ENCODE measurements around the gene GDPD3. TPM values are rescaled to one million over a fixed set of nuclear protein-coding genes. Genes with fewer than 3 reads are reported as not detected.
A peak's percentile ranks its signal among the peaks of the same experiment; 100 is the strongest.

GDPD3 gene
- total and polyA plus RNA-seq, 2 of the 13 experiments (the other 11 are each of a cell fraction or from before 2014, with no cell fraction given): 18.7 to 20.6 TPM

DNA sequence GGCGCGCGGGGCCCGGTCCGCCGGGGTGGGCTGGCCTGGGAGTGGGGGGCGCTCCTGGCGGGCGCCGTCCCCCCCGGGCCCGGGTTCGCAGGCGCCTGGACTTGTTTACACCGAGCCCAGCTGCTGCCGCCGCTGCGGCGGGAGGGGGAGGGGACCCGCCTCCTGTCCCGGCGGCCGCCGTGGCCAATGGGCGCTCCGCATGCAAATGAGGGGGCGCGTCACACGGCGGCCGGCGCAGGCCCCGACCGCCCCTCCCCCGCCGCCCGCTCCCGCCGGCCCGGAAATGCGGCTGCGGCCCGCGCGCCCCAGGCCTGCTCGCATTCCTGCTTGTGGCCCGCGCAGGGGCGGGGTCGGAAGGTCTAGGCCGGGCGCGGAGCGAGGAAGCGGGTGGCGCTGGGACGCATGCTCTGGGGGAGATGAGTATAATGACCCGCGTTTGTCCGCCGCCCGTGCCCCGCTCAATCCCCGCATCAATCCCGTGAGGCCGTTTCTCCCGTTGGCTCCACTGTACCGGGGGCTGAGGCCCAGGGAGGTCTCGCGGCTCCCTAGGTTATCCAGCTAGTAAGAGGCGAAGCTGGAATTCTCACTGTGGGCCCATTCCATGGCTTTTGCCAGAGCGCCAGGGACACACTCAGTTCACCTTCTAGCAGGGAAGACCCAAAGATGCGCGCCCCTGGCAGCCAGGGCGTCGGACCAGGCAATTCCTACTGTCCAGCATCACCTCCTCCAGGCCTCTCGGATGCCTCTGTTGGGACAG, 17.1 kb downstream of the GDPD3 start, which contains the start of gene YPEL3 (continued):
- no peak for TF ChIP-seq CSRNP2 (CRISPR knock-in tag; conservative IDR thresholded peaks at IDR 0.05; ENCODE audit: low read depth)
- TF ChIP-seq TAF15 (IDR thresholded peaks at IDR 0.05; ENCODE audit: low read depth, low read length, poor library complexity, severe bottlenecking): no peak
- TF ChIP-seq, protein P1, sequence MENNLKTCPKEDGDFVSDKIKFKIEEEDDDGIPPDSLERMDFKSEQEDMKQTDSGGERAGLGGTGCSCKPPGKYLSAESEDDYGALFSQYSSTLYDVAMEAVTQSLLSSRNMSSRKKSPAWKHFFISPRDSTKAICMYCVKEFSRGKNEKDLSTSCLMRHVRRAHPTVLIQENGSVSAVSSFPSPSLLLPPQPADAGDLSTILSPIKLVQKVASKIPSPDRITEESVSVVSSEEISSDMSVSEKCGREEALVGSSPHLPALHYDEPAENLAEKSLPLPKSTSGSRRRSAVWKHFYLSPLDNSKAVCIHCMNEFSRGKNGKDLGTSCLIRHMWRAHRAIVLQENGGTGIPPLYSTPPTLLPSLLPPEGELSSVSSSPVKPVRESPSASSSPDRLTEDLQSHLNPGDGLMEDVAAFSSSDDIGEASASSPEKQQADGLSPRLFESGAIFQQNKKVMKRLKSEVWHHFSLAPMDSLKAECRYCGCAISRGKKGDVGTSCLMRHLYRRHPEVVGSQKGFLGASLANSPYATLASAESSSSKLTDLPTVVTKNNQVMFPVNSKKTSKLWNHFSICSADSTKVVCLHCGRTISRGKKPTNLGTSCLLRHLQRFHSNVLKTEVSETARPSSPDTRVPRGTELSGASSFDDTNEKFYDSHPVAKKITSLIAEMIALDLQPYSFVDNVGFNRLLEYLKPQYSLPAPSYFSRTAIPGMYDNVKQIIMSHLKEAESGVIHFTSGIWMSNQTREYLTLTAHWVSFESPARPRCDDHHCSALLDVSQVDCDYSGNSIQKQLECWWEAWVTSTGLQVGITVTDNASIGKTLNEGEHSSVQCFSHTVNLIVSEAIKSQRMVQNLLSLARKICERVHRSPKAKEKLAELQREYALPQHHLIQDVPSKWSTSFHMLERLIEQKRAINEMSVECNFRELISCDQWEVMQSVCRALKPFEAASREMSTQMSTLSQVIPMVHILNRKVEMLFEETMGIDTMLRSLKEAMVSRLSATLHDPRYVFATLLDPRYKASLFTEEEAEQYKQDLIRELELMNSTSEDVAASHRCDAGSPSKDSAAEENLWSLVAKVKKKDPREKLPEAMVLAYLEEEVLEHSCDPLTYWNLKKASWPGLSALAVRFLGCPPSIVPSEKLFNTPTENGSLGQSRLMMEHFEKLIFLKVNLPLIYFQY (CRISPR knock-in tag; IDR thresholded peaks at IDR 0.05; ENCODE audit: borderline replicate concordance): peak; percentile 87; the same call in 1 of the 2 replicates
- TF ChIP-seq ZNF790 (CRISPR knock-in tag; IDR thresholded peaks at IDR 0.05; ENCODE audit: borderline replicate concordance): no peak
- peak; percentile 81 for TF ChIP-seq RBFOX2 (IDR thresholded peaks at IDR 0.05; ENCODE audit: low read depth, low read length)
- TF ChIP-seq SNAPC2 (CRISPR knock-in tag; IDR thresholded peaks at IDR 0.05): peak; percentile 96
- TF ChIP-seq FOXJ3 (CRISPR knock-in tag; IDR thresholded peaks at IDR 0.05; ENCODE audit: borderline replicate concordance): no peak
- TF ChIP-seq, protein P2, sequence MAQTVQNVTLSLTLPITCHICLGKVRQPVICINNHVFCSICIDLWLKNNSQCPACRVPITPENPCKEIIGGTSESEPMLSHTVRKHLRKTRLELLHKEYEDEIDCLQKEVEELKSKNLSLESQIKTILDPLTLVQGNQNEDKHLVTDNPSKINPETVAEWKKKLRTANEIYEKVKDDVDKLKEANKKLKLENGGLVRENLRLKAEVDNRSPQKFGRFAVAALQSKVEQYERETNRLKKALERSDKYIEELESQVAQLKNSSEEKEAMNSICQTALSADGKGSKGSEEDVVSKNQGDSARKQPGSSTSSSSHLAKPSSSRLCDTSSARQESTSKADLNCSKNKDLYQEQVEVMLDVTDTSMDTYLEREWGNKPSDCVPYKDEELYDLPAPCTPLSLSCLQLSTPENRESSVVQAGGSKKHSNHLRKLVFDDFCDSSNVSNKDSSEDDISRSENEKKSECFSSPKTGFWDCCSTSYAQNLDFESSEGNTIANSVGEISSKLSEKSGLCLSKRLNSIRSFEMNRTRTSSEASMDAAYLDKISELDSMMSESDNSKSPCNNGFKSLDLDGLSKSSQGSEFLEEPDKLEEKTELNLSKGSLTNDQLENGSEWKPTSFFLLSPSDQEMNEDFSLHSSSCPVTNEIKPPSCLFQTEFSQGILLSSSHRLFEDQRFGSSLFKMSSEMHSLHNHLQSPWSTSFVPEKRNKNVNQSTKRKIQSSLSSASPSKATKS (CRISPR knock-in tag; IDR thresholded peaks at IDR 0.05): no peak
- TF ChIP-seq DR1 (CRISPR knock-in tag; IDR thresholded peaks at IDR 0.05): peak; percentile 72; the same call in 1 of the 2 replicates
- peak; percentile 21; the same call in 1 of the 2 replicates for TF ChIP-seq STAT5B (CRISPR knock-in tag; IDR thresholded peaks at IDR 0.05)
- TF ChIP-seq ZNF646 (CRISPR knock-in tag; IDR thresholded peaks at IDR 0.05): no peak
- no peak for TF ChIP-seq LCORL (IDR thresholded peaks at IDR 0.05)
- TF ChIP-seq LCORL (CRISPR knock-in tag; IDR thresholded peaks at IDR 0.05): peak; percentile 76; the same call in 1 of the 2 replicates

Data from HepG2 (cell line).